HEK293 (cell line): ENCODE measurements around the gene STARD13.

Experiments used
- CTCF ChIA-PET: fragments of 350-600 bp; formaldehyde crosslinking; extraction: SDS; loops from one replicate; lab custom pipeline; 2021; ENCODE audit warnings: antibody characterized with exemption; lab: Yijun Ruan, JAX
- POLR2A ChIA-PET: fragments of 300-600 bp; formaldehyde crosslinking; extraction: SDS; loops from one replicate; lab custom pipeline; 2020; ENCODE audit warnings: antibody characterized with exemption, inconsistent platforms; lab: Yijun Ruan, JAX
- H3K27ac ChIP-seq: fragments of 200-500 bp; sonication (Bioruptor generic); 2 replicates; pipeline ENCODE4 v1.5.1; 2014; ENCODE audit warnings: low read depth, low read length, control low read depth, inconsistent platforms; ENCODE audit errors: extremely low read depth
- H3K36me3 ChIP-seq, 2 experiments: fragments of 200-500 bp in 1 of 2; sonication (Bioruptor generic) in 1 of 2; 1 replicate in 1 of 2; 2 replicates in 1 of 2; pipeline ENCODE4 v1.5.1; 2014 to 2017; ENCODE audit warnings: inconsistent platforms in 2 of 2, low read length in 2 of 2; ENCODE audit not compliant: control insufficient read depth in 2 of 2, insufficient read depth in 1 of 2
- H3K4me1 ChIP-seq: fragments of 200-500 bp; sonication (Bioruptor generic); 2 replicates; pipeline ENCODE4 v1.5.1; 2014; ENCODE audit warnings: mild to moderate bottlenecking, low read length, inconsistent platforms; ENCODE audit not compliant: control insufficient read depth, insufficient read depth
- H3K4me3 ChIP-seq: 2 replicates; pipeline ENCODE4 v1.5.1; 2011; ENCODE audit warnings: low read depth, mild to moderate bottlenecking, control low read depth, low read length, moderate library complexity
- H3K9me3 ChIP-seq: fragments of 200-500 bp; sonication (Bioruptor generic); 2 replicates; pipeline ENCODE4 v1.5.1; 2014; ENCODE audit warnings: low read depth, low read length, inconsistent platforms; ENCODE audit not compliant: control insufficient read depth, insufficient read depth
- ZIC2 ChIP-seq: fragments of 450-650 bp; formaldehyde crosslinking; IDR thresholded peaks from 2 replicates; pipeline ENCODE4 v1.5.1; 2016; ENCODE audit warnings: missing biosample characterization, missing genetic modification characterization
- ZNF19 ChIP-seq: fragments of 450-650 bp; formaldehyde crosslinking; IDR thresholded peaks from 2 replicates; pipeline ENCODE4; 2016; ENCODE audit warnings: missing biosample characterization, missing genetic modification characterization, low read depth
- ZNF366 ChIP-seq: fragments of 450-650 bp; formaldehyde crosslinking; conservative IDR thresholded peaks from 2 replicates; pipeline ENCODE4 v1.5.1; 2016; ENCODE audit warnings: missing biosample characterization, missing genetic modification characterization
- ZNF433 ChIP-seq: fragments of 450-650 bp; formaldehyde crosslinking; IDR thresholded peaks from 2 replicates; pipeline ENCODE4 v1.5.1; 2016; ENCODE audit warnings: missing biosample characterization, missing genetic modification characterization, low read depth
- ZNF623 ChIP-seq: fragments of 450-650 bp; formaldehyde crosslinking; IDR thresholded peaks from 2 replicates; pipeline ENCODE4 v1.5.1; 2016; ENCODE audit warnings: missing biosample characterization, missing genetic modification characterization
- ZNF777 ChIP-seq: fragments of 450-650 bp; formaldehyde crosslinking; IDR thresholded peaks from 2 replicates; pipeline ENCODE4 v1.5.1; 2017; ENCODE audit warnings: missing biosample characterization, missing genetic modification characterization, borderline replicate concordance
- ZNF792 ChIP-seq: fragments of 450-650 bp; formaldehyde crosslinking; IDR thresholded peaks from 2 replicates; pipeline ENCODE4 v1.5.1; 2016; ENCODE audit warnings: missing biosample characterization, missing genetic modification characterization
- ZXDB ChIP-seq: fragments of 450-650 bp; formaldehyde crosslinking; IDR thresholded peaks from 2 replicates; pipeline ENCODE4 v1.5.1; 2016; ENCODE audit warnings: missing biosample characterization, missing genetic modification characterization
- TF ChIP-seq, protein P1 (sequence below): fragments of 450-650 bp; formaldehyde crosslinking; IDR thresholded peaks from 2 replicates; pipeline ENCODE4 v1.5.1; 2016; ENCODE audit warnings: missing biosample characterization, missing genetic modification characterization
- TF ChIP-seq, protein P2 (sequence below): fragments of 450-650 bp; IDR thresholded peaks from 2 replicates; pipeline ENCODE4 v1.5.1; 2018; ENCODE audit warnings: missing biosample characterization, missing genetic modification characterization
- TF ChIP-seq, protein P3 (sequence below): fragments of 450-650 bp; formaldehyde crosslinking; IDR thresholded peaks from 2 replicates; pipeline ENCODE4 v1.5.1; 2017; ENCODE audit warnings: missing biosample characterization, missing genetic modification characterization
- TF ChIP-seq, protein P4 (sequence below): fragments of 450-650 bp; formaldehyde crosslinking; optimal IDR thresholded peaks from 2 replicates; pipeline ENCODE3; 2016; ENCODE audit warnings: missing biosample characterization, mild to moderate bottlenecking, missing genetic modification characterization
- TF ChIP-seq, protein P5 (sequence below): fragments of 450-650 bp; formaldehyde crosslinking; IDR thresholded peaks from 2 replicates; pipeline ENCODE4 v1.5.1; 2016; ENCODE audit warnings: missing biosample characterization, missing genetic modification characterization, borderline replicate concordance
- TF ChIP-seq, protein P6 (sequence below): fragments of 450-650 bp; formaldehyde crosslinking; IDR thresholded peaks from 2 replicates; pipeline ENCODE4 v1.5.1; 2016; ENCODE audit warnings: missing biosample characterization, missing genetic modification characterization

STARD13 gene

DNA sequence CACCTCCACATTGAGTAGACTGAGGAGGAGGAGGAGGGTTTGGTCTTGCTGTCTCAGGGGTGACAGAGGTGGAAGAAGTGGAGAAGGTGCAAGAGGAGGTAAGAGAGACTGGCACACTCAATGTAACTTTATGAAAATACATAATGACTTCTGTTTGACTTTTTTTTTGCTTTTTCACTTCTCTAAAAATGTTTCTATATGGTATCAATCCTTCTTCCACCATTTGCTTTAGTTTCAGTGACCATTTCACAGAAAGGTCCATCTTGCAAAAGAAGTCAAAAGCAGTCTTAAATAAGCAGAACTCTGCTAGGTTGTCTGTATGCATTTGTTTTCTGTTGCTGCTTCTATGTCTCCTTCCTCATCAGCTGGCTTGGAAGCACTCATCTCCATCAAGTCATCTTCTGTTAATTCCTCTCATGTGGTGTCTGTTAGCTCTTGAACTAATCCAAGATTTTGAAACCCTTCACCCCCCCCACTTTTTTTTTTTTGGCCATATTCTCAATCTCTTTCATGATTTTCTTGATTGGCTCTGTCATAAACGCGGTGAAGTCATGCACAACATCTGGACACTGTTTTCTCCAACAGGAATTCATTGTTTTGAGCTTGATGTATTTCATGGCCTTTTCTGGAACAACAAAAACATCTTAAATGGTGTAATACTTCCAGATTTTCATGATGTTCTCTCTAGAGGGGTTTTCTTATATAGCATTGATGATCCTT, 188.5 kb downstream of the STARD13 start:
- ChIA-PET CTCF (no interaction called here), POLR2A (no interaction called here)
- Histone ChIP-seq H3K9me3 (no peaks in the 10 kb centered on the region), H3K27ac (no peak overlapping the region), H3K4me3 (no peak overlapping the region), H3K36me3 (no peaks in the 10 kb centered on the region), H3K4me1 (no peaks in the 10 kb centered on the region)
- TF ChIP-seq ZIC2 (tag by site-specific recombination) (no peak), ZNF777 (tag by site-specific recombination) (no peak), ZNF366 (no peak), ZNF433 (tag by site-specific recombination) (no peak), ZNF623 (tag by site-specific recombination) (no peak), ZNF792 (no peak), ZXDB (tag by site-specific recombination) (no peak), ZNF19 (no peak)
- TF ChIP-seq, protein P1, sequence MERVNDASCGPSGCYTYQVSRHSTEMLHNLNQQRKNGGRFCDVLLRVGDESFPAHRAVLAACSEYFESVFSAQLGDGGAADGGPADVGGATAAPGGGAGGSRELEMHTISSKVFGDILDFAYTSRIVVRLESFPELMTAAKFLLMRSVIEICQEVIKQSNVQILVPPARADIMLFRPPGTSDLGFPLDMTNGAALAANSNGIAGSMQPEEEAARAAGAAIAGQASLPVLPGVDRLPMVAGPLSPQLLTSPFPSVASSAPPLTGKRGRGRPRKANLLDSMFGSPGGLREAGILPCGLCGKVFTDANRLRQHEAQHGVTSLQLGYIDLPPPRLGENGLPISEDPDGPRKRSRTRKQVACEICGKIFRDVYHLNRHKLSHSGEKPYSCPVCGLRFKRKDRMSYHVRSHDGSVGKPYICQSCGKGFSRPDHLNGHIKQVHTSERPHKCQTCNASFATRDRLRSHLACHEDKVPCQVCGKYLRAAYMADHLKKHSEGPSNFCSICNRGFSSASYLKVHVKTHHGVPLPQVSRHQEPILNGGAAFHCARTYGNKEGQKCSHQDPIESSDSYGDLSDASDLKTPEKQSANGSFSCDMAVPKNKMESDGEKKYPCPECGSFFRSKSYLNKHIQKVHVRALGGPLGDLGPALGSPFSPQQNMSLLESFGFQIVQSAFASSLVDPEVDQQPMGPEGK: no peak
- TF ChIP-seq, protein P2, sequence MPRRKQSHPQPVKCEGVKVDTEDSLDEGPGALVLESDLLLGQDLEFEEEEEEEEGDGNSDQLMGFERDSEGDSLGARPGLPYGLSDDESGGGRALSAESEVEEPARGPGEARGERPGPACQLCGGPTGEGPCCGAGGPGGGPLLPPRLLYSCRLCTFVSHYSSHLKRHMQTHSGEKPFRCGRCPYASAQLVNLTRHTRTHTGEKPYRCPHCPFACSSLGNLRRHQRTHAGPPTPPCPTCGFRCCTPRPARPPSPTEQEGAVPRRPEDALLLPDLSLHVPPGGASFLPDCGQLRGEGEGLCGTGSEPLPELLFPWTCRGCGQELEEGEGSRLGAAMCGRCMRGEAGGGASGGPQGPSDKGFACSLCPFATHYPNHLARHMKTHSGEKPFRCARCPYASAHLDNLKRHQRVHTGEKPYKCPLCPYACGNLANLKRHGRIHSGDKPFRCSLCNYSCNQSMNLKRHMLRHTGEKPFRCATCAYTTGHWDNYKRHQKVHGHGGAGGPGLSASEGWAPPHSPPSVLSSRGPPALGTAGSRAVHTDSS (tag by site-specific recombination): no peak
- TF ChIP-seq, protein P3, sequence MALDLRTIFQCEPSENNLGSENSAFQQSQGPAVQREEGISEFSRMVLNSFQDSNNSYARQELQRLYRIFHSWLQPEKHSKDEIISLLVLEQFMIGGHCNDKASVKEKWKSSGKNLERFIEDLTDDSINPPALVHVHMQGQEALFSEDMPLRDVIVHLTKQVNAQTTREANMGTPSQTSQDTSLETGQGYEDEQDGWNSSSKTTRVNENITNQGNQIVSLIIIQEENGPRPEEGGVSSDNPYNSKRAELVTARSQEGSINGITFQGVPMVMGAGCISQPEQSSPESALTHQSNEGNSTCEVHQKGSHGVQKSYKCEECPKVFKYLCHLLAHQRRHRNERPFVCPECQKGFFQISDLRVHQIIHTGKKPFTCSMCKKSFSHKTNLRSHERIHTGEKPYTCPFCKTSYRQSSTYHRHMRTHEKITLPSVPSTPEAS (tag by site-specific recombination): no peak
- TF ChIP-seq, protein P4, sequence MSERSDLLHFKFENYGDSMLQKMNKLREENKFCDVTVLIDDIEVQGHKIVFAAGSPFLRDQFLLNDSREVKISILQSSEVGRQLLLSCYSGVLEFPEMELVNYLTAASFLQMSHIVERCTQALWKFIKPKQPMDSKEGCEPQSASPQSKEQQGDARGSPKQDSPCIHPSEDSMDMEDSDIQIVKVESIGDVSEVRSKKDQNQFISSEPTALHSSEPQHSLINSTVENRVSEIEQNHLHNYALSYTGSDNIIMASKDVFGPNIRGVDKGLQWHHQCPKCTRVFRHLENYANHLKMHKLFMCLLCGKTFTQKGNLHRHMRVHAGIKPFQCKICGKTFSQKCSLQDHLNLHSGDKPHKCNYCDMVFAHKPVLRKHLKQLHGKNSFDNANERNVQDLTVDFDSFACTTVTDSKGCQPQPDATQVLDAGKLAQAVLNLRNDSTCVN (tag by site-specific recombination): no peak
- TF ChIP-seq, protein P5, sequence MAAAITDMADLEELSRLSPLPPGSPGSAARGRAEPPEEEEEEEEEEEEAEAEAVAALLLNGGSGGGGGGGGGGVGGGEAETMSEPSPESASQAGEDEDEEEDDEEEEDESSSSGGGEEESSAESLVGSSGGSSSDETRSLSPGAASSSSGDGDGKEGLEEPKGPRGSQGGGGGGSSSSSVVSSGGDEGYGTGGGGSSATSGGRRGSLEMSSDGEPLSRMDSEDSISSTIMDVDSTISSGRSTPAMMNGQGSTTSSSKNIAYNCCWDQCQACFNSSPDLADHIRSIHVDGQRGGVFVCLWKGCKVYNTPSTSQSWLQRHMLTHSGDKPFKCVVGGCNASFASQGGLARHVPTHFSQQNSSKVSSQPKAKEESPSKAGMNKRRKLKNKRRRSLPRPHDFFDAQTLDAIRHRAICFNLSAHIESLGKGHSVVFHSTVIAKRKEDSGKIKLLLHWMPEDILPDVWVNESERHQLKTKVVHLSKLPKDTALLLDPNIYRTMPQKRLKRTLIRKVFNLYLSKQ (tag by site-specific recombination): no peak
- TF ChIP-seq, protein P6, sequence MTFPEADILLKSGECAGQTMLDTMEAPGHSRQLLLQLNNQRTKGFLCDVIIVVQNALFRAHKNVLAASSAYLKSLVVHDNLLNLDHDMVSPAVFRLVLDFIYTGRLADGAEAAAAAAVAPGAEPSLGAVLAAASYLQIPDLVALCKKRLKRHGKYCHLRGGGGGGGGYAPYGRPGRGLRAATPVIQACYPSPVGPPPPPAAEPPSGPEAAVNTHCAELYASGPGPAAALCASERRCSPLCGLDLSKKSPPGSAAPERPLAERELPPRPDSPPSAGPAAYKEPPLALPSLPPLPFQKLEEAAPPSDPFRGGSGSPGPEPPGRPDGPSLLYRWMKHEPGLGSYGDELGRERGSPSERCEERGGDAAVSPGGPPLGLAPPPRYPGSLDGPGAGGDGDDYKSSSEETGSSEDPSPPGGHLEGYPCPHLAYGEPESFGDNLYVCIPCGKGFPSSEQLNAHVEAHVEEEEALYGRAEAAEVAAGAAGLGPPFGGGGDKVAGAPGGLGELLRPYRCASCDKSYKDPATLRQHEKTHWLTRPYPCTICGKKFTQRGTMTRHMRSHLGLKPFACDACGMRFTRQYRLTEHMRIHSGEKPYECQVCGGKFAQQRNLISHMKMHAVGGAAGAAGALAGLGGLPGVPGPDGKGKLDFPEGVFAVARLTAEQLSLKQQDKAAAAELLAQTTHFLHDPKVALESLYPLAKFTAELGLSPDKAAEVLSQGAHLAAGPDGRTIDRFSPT (tag by site-specific recombination): no peak
